Panc1 (cell line): ENCODE measurements around the gene CPSF3. TPM values are rescaled to one million over a fixed set of nuclear protein-coding genes. Genes with fewer than 3 reads are reported as not detected.

Source experiments
- ATAC-seq: fragments of 200-7000 bp; cut with Tn5 transposase; 2 replicates; pipeline ENCODE4 v1.9.1; 2020; ENCODE audit warnings: mild to moderate bottlenecking, moderate library complexity
- BruUV-seq: library from RNA; stranded (reverse); fragments of 400-500 nt; replicated peaks from 2 replicates; lab custom pipeline; 2021; lab: Mats Ljungman, UMichigan
- CTCF ChIA-PET: fragments of 300-600 bp; sonication (Branson Sonifier 250); formaldehyde crosslinking; loops from one replicate; lab custom pipeline; 2022; ENCODE audit warnings: antibody characterized with exemption; lab: Charles Lee
- POLR2A ChIA-PET: fragments of 300-600 bp; sonication (Branson Sonifier 250); formaldehyde crosslinking; loops from one replicate; lab custom pipeline; 2022; ENCODE audit warnings: antibody characterized with exemption; lab: Charles Lee
- DNase-seq: peaks from one replicate; pipeline ENCODE4 v3.0.0-alpha.2; 2010; ENCODE audit warnings: low read depth, low spot score
- H3K27ac ChIP-seq: 2 replicates; pipeline ENCODE4 v1.5.1; 2011; ENCODE audit warnings: mild to moderate bottlenecking, low read length, inconsistent platforms
- H3K27me3 ChIP-seq: fragments of 200-500 bp; sonication (Bioruptor generic); 2 replicates; pipeline ENCODE4 v1.6.0; 2014; ENCODE audit warnings: low read length, inconsistent platforms; ENCODE audit not compliant: control insufficient read depth, insufficient read depth
- H3K36me3 ChIP-seq: fragments of 200-500 bp; sonication (Bioruptor generic); 2 replicates; pipeline ENCODE4 v1.5.1; 2014; ENCODE audit warnings: inconsistent platforms, mild to moderate bottlenecking, low read length, moderate library complexity; ENCODE audit not compliant: control insufficient read depth, insufficient read depth
- H3K4me1 ChIP-seq: 2 replicates; pipeline ENCODE4 v1.5.1; 2011; ENCODE audit warnings: inconsistent platforms, mild to moderate bottlenecking, low read length, moderate library complexity; ENCODE audit not compliant: control insufficient read depth, insufficient read depth
- H3K4me3 ChIP-seq, 2 experiments: 2 replicates each; pipeline ENCODE4 v1.5.1; 2011 to 2012; ENCODE audit warnings: low read depth in 2 of 2, low read length in 2 of 2, mild to moderate bottlenecking in 2 of 2, inconsistent platforms in 1 of 2, moderate library complexity in 1 of 2
- H3K9me3 ChIP-seq: fragments of 200-500 bp; sonication (Bioruptor generic); 2 replicates; pipeline ENCODE4 v1.5.1; 2014; ENCODE audit warnings: low read depth, mild to moderate bottlenecking, inconsistent platforms, low read length, moderate library complexity; ENCODE audit not compliant: control insufficient read depth, insufficient read depth
- POLR2AphosphoS5 ChIP-seq: IDR thresholded peaks from 2 replicates; pipeline ENCODE4 v1.6.1; 2012; ENCODE audit warnings: mild to moderate bottlenecking, low read depth, low read length, moderate library complexity
- SIN3A ChIP-seq: IDR thresholded peaks from 2 replicates; pipeline ENCODE4 v1.6.1; 2012; ENCODE audit warnings: low read depth, mild to moderate bottlenecking, low read length, moderate library complexity, borderline replicate concordance; ENCODE audit not compliant: insufficient read depth
- TCF7L2 ChIP-seq: IDR thresholded peaks from 2 replicates; pipeline ENCODE4 v1.6.1; 2011; ENCODE audit warnings: mild to moderate bottlenecking, low read depth, low read length, inconsistent platforms
- in situ Hi-C: cut with HindIII; loops from 2 replicates; pipeline ENCODE4 v1.10.0; 2016; ENCODE audit warnings: low sequenced_read_pairs, low pct_unique_long_range_greater_than_20kb
- intact Hi-C: fragments of 100-400 bp; cut with micrococcal nuclease; formaldehyde crosslinking; loops from one replicate; pipeline ENCODE4 v1.10.0; 2022; ENCODE audit not compliant: unreplicated experiment
- total RNA-seq: library from RNA; stranded (reverse); gene quantifications from one replicate; pipeline ENCODE4 v1.2.1, GENCODE V29; 2021; ENCODE audit not compliant: unreplicated experiment
- TF ChIP-seq, protein P1 (sequence below), 2 experiments: IDR thresholded peaks; 2 replicates each; pipeline ENCODE4 v1.6.1; 2011 to 2012; ENCODE audit warnings: low read depth in 2 of 2, control low read depth in 1 of 2, low read length in 1 of 2, mild to moderate bottlenecking in 1 of 2, moderate library complexity in 1 of 2; ENCODE audit not compliant: insufficient read depth in 1 of 2
- TF ChIP-seq, protein P2 (sequence below): fragments of 450-650 bp; IDR thresholded peaks from 2 replicates; pipeline ENCODE4 v1.5.1; 2017; ENCODE audit warnings: mild to moderate bottlenecking

Gene CPSF3
- total RNA-seq, 1 experiment from 2014 or later, result 54.1 TPM

DNA sequence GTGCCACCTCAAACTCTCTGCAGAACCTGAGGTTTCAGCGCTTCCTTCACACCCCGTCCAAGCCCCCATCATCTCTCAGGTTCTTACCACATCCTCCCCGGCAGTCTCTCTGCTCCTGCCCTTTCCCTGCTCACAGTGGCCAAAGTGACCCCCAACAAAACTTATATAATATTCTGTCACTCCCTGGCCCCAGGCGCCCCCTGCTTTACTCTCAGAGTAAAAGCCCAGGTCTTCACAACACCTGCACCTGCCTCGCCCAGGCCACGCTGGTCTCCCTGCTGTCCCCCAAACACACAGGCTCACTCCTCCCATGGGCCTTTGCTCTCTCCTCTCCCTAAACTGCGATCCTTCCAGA is 6.5 kb upstream of the CPSF3 start:
- in situ Hi-C loops (no loop called here), intact Hi-C loops (no loop called here)
- H3K36me3 ChIP-seq, result no peaks in the 10 kb centered on the region
- H3K4me3 ChIP-seq, result no peak overlapping the region
- peaks cover 4% of the 10 kb centered on the region for H3K4me1 ChIP-seq
- no peaks in the 10 kb centered on the region for H3K27me3 ChIP-seq
- DNase-seq (no peak), ATAC-seq (no peak; the same call in 1 of the 2 replicates)
- ChIA-PET CTCF (no interaction called here), POLR2A (no interaction called here)
- BruUV-seq, result no TSS peak
- no peaks in the 10 kb centered on the region for H3K9me3 ChIP-seq
- TF ChIP-seq SIN3A, result no peak
- TF ChIP-seq, protein P1, sequence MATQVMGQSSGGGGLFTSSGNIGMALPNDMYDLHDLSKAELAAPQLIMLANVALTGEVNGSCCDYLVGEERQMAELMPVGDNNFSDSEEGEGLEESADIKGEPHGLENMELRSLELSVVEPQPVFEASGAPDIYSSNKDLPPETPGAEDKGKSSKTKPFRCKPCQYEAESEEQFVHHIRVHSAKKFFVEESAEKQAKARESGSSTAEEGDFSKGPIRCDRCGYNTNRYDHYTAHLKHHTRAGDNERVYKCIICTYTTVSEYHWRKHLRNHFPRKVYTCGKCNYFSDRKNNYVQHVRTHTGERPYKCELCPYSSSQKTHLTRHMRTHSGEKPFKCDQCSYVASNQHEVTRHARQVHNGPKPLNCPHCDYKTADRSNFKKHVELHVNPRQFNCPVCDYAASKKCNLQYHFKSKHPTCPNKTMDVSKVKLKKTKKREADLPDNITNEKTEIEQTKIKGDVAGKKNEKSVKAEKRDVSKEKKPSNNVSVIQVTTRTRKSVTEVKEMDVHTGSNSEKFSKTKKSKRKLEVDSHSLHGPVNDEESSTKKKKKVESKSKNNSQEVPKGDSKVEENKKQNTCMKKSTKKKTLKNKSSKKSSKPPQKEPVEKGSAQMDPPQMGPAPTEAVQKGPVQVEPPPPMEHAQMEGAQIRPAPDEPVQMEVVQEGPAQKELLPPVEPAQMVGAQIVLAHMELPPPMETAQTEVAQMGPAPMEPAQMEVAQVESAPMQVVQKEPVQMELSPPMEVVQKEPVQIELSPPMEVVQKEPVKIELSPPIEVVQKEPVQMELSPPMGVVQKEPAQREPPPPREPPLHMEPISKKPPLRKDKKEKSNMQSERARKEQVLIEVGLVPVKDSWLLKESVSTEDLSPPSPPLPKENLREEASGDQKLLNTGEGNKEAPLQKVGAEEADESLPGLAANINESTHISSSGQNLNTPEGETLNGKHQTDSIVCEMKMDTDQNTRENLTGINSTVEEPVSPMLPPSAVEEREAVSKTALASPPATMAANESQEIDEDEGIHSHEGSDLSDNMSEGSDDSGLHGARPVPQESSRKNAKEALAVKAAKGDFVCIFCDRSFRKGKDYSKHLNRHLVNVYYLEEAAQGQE (IDR thresholded peaks at IDR 0.05; ENCODE audit: insufficient read depth in 1 of 2, low read depth in 2 of 2, low read length in 1 of 2), result no peak
- TF ChIP-seq POLR2AphosphoS5, result no peak
- TF ChIP-seq, protein P2, sequence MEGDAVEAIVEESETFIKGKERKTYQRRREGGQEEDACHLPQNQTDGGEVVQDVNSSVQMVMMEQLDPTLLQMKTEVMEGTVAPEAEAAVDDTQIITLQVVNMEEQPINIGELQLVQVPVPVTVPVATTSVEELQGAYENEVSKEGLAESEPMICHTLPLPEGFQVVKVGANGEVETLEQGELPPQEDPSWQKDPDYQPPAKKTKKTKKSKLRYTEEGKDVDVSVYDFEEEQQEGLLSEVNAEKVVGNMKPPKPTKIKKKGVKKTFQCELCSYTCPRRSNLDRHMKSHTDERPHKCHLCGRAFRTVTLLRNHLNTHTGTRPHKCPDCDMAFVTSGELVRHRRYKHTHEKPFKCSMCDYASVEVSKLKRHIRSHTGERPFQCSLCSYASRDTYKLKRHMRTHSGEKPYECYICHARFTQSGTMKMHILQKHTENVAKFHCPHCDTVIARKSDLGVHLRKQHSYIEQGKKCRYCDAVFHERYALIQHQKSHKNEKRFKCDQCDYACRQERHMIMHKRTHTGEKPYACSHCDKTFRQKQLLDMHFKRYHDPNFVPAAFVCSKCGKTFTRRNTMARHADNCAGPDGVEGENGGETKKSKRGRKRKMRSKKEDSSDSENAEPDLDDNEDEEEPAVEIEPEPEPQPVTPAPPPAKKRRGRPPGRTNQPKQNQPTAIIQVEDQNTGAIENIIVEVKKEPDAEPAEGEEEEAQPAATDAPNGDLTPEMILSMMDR, result no peak
- TF ChIP-seq TCF7L2, result no peak
- no peak overlapping the region for H3K27ac ChIP-seq

DNA sequence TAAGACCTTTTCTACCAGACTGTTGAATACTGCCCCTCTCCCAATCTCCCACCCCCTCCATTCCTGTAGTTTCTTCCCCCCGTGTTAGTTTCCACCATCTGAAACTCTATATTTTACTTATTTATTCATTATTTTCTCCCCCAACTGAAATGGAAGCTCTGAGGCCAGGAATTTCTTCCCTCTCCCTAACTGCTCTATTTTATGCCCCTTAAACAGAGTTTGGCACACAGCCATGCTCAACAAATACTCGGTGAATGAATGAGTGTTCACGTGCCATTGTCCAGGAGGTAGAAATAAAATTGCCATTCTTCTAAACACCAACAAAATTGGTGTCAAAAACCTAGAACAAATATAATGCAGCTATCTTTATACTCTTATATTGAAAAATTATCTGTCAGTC is 5.7 kb upstream of the CPSF3 start:
- Histone ChIP-seq H3K4me1 (peaks cover 6% of the 10 kb centered on the region), H3K4me3 (no peak overlapping the region), H3K27ac (no peak overlapping the region), H3K27me3 (no peaks in the 10 kb centered on the region), H3K36me3 (no peaks in the 10 kb centered on the region; the same call in 1 of the 2 replicates), H3K9me3 (no peaks in the 10 kb centered on the region)
- in situ Hi-C loops, result no loop called here
- ATAC-seq (no peak), DNase-seq (no peak)
- no TSS peak for BruUV-seq
- ChIA-PET POLR2A (no interaction called here), CTCF (no interaction called here)
- TF ChIP-seq, protein P1 (IDR thresholded peaks at IDR 0.05; ENCODE audit: insufficient read depth in 1 of 2, low read depth in 2 of 2, low read length in 1 of 2), result no peak
- TF ChIP-seq SIN3A, result no peak
- TF ChIP-seq POLR2AphosphoS5, result no peak
- no peak for TF ChIP-seq TCF7L2
- TF ChIP-seq, protein P2, result no peak
- intact Hi-C loops, result no loop called here
